Common myeloid progenitor, CD34-positive (primary cell): ENCODE measurements around the gene IFI6.
"Not testable (repeated sequence)": the region's sequence is repeated elsewhere in the genome, so short reads cannot be mapped to it uniquely, and the experiment has no call there.

Source experiments
- CTCF ChIA-PET: fragments of 350-600 bp; sonication (Branson Sonifier 250); formaldehyde crosslinking; loops from one replicate; lab custom pipeline; 2021; ENCODE audit warnings: antibody characterized with exemption; lab: Charles Lee
- POLR2A ChIA-PET: fragments of 350-600 bp; sonication (Branson Sonifier 250); formaldehyde crosslinking; loops from one replicate; lab custom pipeline; 2021; ENCODE audit warnings: antibody characterized with exemption; lab: Charles Lee
- DNase-seq, 3 donors: peaks; one replicate each; pipeline versions ENCODE4 v3.0.0 to v3.0.0-alpha.2; 2013
- H3K27ac ChIP-seq, 2 experiments: 1 replicate in 1 of 2; 2 replicates in 1 of 2; pipeline ENCODE4 v1.7.0; 2013; ENCODE audit warnings: inconsistent platforms in 2 of 2, low read length in 2 of 2, mild to moderate bottlenecking in 2 of 2, low read depth in 1 of 2, moderate library complexity in 1 of 2; ENCODE audit not compliant: severe bottlenecking in 2 of 2, insufficient read depth in 1 of 2, poor library complexity in 1 of 2
- H3K27me3 ChIP-seq, 5 experiments: replicated peaks in 2 of 5; 1 replicate in 3 of 5; 2 replicates in 2 of 5; pipeline versions ENCODE4 v1.6.1 to v1.7.0; 2013; ENCODE audit warnings: low read length in 4 of 5, mild to moderate bottlenecking in 2 of 5, moderate library complexity in 2 of 5, inconsistent platforms in 1 of 5; ENCODE audit not compliant: insufficient read depth in 5 of 5, control insufficient read depth in 4 of 5
- H3K36me3 ChIP-seq, 4 experiments: 1 replicate in 2 of 4; 2 replicates in 2 of 4; pipeline versions ENCODE4 v1.6.1 to v1.7.0; 2013; ENCODE audit warnings: low read length in 3 of 4, control low read depth in 1 of 4, mild to moderate bottlenecking in 1 of 4; ENCODE audit not compliant: control insufficient read depth in 4 of 4, insufficient read depth in 4 of 4
- H3K4me1 ChIP-seq, 4 experiments: 1 replicate in 3 of 4; 2 replicates in 1 of 4; pipeline versions ENCODE4 v1.6.1 to v1.7.1; 2013; ENCODE audit warnings: low read length in 3 of 4, mild to moderate bottlenecking in 3 of 4, control low read depth in 1 of 4, inconsistent platforms in 1 of 4, moderate library complexity in 1 of 4; ENCODE audit not compliant: control insufficient read depth in 4 of 4, insufficient read depth in 4 of 4; ENCODE audit errors: control extremely low read depth in 1 of 4
- H3K4me3 ChIP-seq, 7 experiments: 1 replicate in 4 of 7; 2 replicates in 3 of 7; pipeline versions ENCODE4 v1.5.1 to v1.7.0; 2013; ENCODE audit warnings: mild to moderate bottlenecking in 7 of 7, low read length in 6 of 7, moderate library complexity in 6 of 7, inconsistent platforms in 2 of 7, low read depth in 2 of 7, control low read depth in 1 of 7; ENCODE audit not compliant: insufficient read depth in 4 of 7, control insufficient read depth in 1 of 7; ENCODE audit errors: extremely low read depth in 1 of 7
- H3K9me3 ChIP-seq, 5 experiments: 1 replicate in 4 of 5; 2 replicates in 1 of 5; pipeline versions ENCODE4 v1.6.1 to v1.7.1; 2013; ENCODE audit warnings: low read length in 4 of 5, mild to moderate bottlenecking in 2 of 5, inconsistent platforms in 1 of 5, low read depth in 1 of 5, moderate library complexity in 1 of 5; ENCODE audit not compliant: control insufficient read depth in 4 of 5, insufficient read depth in 2 of 5; ENCODE audit errors: control extremely low read depth in 1 of 5
- WGBS: methylation state at CpG from one replicate; pipeline ENCODE4 v1.1.5; 2013; ENCODE audit not compliant: insufficient coverage; 5-methylcytosine and 5-hydroxymethylcytosine counted together

IFI6 gene

DNA sequence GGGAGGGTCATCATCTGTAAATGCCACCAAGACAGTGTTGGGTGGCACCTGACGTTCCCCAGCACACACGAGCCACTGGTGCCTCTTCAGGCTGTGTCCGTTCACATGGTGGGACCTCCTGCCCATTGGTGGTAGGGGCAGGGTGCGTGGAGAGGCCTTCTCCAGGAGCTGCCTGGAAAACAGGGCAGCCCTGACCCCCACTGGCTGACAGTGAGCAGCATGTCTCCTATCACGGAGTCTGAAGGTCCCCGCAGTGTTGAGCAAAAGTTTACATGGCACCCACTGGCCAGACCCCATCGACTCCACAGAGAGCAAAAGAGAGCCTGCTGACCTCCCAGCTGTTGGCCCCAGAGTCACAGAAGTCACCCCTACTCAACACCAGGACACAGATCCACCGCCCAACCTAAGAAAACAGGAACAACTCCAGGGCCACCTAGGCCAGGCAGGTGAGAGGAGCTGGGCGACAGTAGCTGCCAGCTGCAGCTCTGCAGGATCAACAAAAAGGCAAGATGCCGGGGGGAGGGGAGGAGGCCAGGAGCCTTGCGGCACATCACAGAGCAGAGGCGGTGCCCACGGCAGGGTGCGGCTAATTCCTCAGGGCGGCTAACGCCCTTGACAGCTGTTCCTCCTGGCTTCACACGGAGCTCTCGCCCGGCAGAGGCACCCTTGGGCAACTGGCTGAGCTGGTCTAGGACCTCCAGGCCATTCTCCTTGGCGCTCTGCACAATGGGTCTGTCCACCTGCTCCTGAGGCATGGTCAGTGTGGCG is 14.4 kb upstream of the IFI6 start:
- WGBS = 92% methylated on average over 18 of the region's 21 CpGs
- H3K4me3 ChIP-seq = no peak overlapping the region
- H3K36me3 ChIP-seq = no peaks in the 10 kb centered on the region
- ChIA-PET POLR2A (no interaction called here), CTCF (interaction anchor here (0.9 to 1.2 kb wide), 2 partner anchors 17 kb away, joined by 3 to 4 read pairs; no protein-coding TSS in a partner anchor)
- peaks cover 0 to 8% (median 3%) of the 10 kb centered on the region in 5 experiments for H3K9me3 ChIP-seq
- no peak for DNase-seq
- H3K27me3 ChIP-seq = no peaks in the 10 kb centered on the region
- no peak overlapping the region for H3K27ac ChIP-seq
- H3K4me1 ChIP-seq = no peaks in the 10 kb centered on the region

DNA sequence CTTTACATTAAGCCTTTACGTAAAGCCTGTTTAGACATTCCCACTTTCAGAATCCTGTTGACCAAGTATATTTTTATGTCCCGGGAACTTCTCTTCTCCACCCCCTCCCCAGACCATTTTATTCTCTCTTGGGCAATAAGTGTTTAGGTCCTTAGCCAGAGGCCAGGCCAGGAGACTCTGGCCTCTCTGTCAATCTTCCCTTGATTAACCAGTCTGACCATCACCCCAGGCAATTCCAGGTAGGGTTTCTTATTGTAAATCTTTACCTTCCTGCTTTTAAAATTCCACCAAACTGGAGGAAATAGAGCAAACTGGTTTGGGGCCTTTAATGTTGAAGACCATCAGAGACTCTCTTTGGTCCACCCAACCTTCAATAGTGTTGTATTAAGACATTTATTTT is 12.2 kb upstream of the IFI6 start:
- Histone ChIP-seq H3K27ac (no peak overlapping the region), H3K4me1 (no peaks in the 10 kb centered on the region), H3K4me3 (no peak overlapping the region), H3K9me3 (peaks cover 0 to 14% (median 11%) of the 10 kb centered on the region in 5 experiments), H3K36me3 (no peaks in the 10 kb centered on the region), H3K27me3 (no peaks in the 10 kb centered on the region)
- no peak for DNase-seq
- ChIA-PET CTCF (interaction anchor here (1.0 kb wide), 1 partner anchor 23 kb away, joined by 3 read pairs; no protein-coding TSS in a partner anchor), POLR2A (no interaction called here)
- 100% methylated on average over 2 of the region's 2 CpGs for WGBS

DNA sequence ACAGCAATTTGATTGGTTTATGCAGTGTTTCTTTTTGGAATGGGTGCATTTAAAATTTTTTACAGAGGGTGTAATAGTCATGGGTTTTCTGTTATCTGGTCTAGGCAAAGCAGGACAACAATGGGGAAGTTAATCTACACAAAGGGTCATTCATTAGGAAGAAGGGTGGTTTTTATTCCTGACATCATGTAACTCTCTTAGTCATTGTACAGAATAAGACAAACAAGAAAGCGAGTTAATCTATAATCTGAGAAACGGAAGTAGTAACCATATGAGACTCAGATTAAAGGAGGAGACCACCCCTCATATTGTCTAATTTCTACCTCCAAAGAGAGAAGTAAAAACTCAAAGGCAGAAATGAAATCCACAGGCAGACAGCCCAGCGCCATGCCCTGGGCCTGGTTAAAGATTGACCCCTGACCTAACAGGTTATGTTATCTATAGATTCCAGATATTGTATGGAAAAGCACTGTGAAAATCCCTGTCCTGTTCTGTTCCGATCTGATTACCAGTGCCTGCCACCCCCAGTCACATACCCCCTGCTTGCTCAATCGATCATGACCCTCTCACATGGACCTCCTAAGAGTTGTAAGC is 10.5 kb upstream of the IFI6 start:
- DNase-seq = no peak
- Histone ChIP-seq H3K27me3 (no peaks in the 10 kb centered on the region), H3K4me1 (no peaks in the 10 kb centered on the region), H3K36me3 (no peaks in the 10 kb centered on the region), H3K9me3 (peaks cover 0 to 14% (median 11%) of the 10 kb centered on the region in 5 experiments), H3K27ac (no peak overlapping the region), H3K4me3 (no peak overlapping the region)
- CTCF ChIA-PET = interaction anchor here (1.0 kb wide), 1 partner anchor 149 kb away, joined by 3 read pairs; no protein-coding TSS in a partner anchor
- POLR2A ChIA-PET = no interaction called here
- no CpG with 5 or more reads among the region's 5 CpGs for WGBS

DNA sequence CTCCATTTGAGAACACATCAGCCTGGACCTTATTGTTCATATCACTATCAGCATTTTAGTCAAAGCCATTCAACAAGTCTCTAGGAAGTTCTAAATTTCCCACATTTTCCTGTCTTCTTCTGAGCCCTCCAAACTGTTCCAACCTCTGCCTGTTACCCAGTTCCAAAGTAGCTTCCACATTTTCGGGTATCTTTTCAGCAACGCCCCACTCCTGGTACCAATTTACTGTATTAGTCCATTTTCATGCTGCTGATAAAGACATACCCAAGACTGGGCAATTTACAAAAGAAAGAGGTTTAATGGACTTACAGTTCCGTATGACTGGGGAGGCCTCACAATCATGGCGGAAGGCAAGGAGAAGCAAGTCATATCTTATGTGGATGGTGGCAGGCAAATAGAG is 9.6 kb upstream of the IFI6 start:
- H3K36me3 ChIP-seq, H3K4me3 ChIP-seq, DNase-seq, H3K27ac ChIP-seq, H3K27me3 ChIP-seq, H3K4me1 ChIP-seq, CTCF ChIA-PET, POLR2A ChIA-PET: not testable (repeated sequence)
- 100% methylated on average over 2 of the region's 4 CpGs for WGBS
- H3K9me3 ChIP-seq = peaks cover 0 to 14% (median 11%) of the 10 kb centered on the region in 5 experiments

DNA sequence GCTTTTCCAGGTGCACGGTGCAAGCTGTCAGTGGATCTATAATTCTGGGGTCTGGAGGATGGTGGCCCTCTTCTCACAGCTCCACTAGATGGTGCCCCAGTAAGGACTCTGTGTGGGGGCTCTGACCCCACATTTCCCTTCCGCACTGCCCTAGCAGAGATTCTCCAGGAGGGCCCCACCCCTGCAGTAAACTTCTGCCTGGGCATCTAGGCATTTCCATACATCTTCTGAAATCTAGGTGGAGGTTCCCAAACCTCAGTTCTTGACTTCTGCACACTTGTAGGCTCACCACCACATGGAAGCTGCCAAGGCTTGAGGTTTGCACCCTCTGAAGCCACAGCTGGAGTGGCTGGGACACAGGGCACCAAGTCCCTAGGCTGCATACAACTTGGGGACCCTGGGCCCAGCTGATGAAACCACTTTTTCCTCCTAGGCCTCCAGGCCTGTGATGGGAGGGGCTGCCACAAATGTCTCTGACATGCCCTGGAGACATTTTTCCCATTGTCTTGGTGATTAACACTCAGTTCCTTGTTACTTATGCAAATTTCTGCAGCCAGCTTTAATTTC is 8.3 kb upstream of the IFI6 start:
- H3K4me1 ChIP-seq, H3K27ac ChIP-seq, POLR2A ChIA-PET, DNase-seq, H3K4me3 ChIP-seq, H3K36me3 ChIP-seq, H3K27me3 ChIP-seq: not testable (repeated sequence)
- H3K9me3 ChIP-seq = peaks cover 0 to 14% (median 11%) of the 10 kb centered on the region in 5 experiments
- WGBS = 100% methylated on average over 1 of the region's 2 CpGs
- CTCF ChIA-PET = interaction anchor here (1.2 kb wide), 1 partner anchor 11 kb away, joined by 3 read pairs; no protein-coding TSS in a partner anchor

DNA sequence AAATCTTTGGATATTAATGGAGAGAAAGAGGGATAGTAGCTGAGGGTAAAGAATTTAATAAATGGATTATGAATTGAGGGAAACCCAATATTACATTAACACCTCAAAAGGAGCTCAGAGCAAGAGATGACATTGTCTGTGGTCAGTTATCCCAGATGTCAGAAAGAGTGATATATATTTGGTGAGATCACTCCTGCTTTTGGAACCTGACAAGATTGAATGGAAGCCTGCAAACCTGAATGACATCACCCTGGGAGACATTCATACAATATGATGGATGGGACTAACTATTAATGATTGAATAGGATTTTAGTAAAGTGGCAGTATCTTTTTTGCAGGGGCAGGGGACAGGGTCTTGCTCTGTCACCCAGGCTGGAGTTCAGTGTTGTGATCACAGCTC is 6.8 kb upstream of the IFI6 start:
- H3K27me3 ChIP-seq = no peaks in the 10 kb centered on the region
- H3K27ac ChIP-seq = no peak overlapping the region
- ChIA-PET CTCF (interaction anchor here (1.0 kb wide), 1 partner anchor 18 kb away, joined by 3 read pairs; no protein-coding TSS in a partner anchor), POLR2A (no interaction called here)
- no peaks in the 10 kb centered on the region for H3K36me3 ChIP-seq
- no peak for DNase-seq
- peaks cover 0 to 14% (median 11%) of the 10 kb centered on the region in 5 experiments for H3K9me3 ChIP-seq
- no peaks in the 10 kb centered on the region for H3K4me1 ChIP-seq
- no peak overlapping the region for H3K4me3 ChIP-seq

DNA sequence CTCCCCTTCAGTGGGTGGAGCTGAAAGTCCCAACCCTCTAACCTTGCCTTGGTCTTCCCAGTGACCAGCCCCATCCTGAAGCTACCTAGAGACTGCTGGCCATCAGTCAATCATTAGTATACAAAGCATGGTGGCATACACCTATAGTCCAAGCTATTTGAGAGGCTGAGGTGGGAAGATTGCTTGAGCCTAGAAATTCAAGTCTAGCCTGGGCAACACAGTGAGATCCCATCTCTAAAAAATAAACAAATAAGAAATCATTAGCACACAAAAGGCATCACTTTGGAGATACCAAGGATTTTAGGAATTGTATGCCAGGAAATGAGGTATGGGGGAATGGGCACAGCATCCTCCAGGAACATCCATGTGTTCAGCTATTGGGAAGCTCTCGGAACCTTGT is 4.4 kb upstream of the IFI6 start:
- POLR2A ChIA-PET = no interaction called here
- DNase-seq = no peak
- H3K4me3 ChIP-seq = no peak overlapping the region
- peaks cover 0 to 10% (median 6%) of the 10 kb centered on the region in 5 experiments for H3K9me3 ChIP-seq
- no CpG with 5 or more reads among the region's 1 CpG for WGBS
- CTCF ChIA-PET = interaction anchor here (1.6 kb wide), 1 partner anchor 43 kb away, joined by 8 read pairs; no protein-coding TSS in a partner anchor
- H3K36me3 ChIP-seq = no peaks in the 10 kb centered on the region
- H3K4me1 ChIP-seq = peaks cover 5 to 17% (median 13%) of the 10 kb centered on the region in 4 experiments
- H3K27me3 ChIP-seq = no peaks in the 10 kb centered on the region
- H3K27ac ChIP-seq = no peak overlapping the region
